VCaP (cell line): ENCODE data around the gene ANTXR1.

Source experiments
- H3K27ac ChIP-seq: fragments of 450-650 bp; 2 replicates; pipeline ENCODE4 v1.5.1; 2017
- CTCF ChIP-seq: fragments of 450-650 bp; conservative IDR thresholded peaks from 2 replicates; pipeline ENCODE4 v1.5.1; 2017; ENCODE audit warnings: mild to moderate bottlenecking, moderate library complexity

ANTXR1 gene

DNA sequence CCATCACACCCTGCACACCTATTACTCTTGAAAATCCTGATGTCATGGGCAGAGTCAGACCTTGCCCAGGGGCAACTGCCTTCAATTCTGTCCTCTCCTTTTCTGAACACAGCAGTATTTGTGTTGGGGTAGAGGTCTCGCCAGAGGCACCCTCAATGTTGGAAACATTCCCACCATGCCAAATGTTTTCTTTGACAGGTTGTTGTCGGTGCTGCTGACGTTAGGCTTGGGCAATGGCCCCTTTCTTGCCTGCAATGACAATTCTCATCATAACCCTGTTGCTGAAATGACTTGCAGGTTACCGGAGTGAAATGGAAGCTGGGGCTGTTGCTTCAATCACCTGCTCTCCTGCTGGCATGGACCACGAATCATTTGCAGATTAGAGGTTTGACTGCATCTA, 20.6 kb upstream of the ANTXR1 start:
- no peak for TF ChIP-seq CTCF
- H3K27ac ChIP-seq: no peak overlapping the region

DNA sequence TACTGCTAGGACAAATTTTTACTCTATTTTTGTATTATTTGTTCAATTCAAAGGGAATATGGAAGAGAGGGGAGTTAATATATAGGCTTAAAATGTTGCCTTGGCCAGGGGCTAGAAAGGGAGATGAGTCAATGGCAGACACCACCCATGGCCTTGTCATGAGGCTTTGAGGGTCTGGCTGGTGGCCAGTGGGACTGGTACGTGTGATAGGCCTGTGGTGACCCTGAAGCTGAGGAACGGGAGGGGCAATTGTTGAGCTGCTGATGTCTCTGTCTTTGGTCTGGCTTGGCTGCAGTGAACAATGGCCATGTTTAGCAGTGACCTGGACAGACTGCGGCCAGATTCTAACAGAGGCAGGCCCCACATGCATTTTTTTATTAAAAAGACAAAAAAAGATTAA, 20.0 kb upstream of the ANTXR1 start:
- H3K27ac ChIP-seq: no peak overlapping the region
- no peak for TF ChIP-seq CTCF

GRCh38 chr2:68993660-68994059, 19.3 kb upstream of the ANTXR1 start:
- H3K27ac ChIP-seq: no peak overlapping the region
- TF ChIP-seq CTCF: no peak

DNA sequence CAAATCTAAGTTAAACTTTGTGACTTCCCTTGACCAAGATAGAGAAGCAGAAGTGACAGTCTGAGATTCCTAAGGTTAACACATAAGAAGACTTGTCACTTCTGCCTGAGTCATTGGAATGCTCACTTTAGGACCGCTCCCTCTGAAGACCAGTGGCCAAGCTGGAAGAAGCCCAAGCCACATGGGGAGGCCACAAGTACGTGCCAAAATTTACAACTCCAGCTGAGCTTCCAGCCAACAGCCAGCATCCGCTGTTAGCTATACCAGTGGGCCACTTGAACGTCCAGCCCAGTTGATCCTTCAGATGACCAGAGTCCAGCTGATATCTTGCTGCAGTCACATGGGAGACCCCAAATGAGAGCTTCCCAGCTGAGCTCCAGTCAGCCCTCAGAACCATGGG, 18.1 kb upstream of the ANTXR1 start:
- TF ChIP-seq CTCF: no peak

DNA sequence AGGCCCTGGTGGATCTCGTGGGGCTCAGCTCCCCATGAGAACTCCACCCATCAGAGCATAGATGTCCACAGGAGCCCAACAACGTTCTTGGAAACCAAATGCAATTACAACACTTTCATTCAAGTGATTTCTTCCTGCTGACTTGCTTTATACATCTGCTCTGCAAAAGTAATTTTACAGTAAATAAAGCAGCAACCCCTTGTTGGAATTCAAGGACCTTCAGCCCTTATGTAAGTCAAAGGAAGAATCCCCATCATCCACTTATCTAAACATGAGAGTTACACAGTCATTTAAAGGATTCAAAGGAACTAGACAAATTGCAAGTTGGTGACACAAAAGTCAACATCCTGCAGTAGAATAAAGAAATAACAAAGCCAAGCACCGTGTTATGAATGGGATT, 17.1 kb upstream of the ANTXR1 start:
- H3K27ac ChIP-seq: no peak overlapping the region
- no peak for TF ChIP-seq CTCF

More for the DNA sequence above, 18.1 kb upstream of the ANTXR1 start:
- H3K27ac ChIP-seq: no peak overlapping the region

- H3K27ac ChIP-seq: no peak overlapping the region
- TF ChIP-seq CTCF: no peak
These were observed 15.6 kb upstream of the ANTXR1 start for GRCh38 chr2:68997401-68997800.

GRCh38 chr2:69001879-69002278, 11.1 kb upstream of the ANTXR1 start:
- no peak for TF ChIP-seq CTCF
- H3K27ac ChIP-seq: no peak overlapping the region

GRCh38 chr2:69003731-69004130, 9.2 kb upstream of the ANTXR1 start:
- H3K27ac ChIP-seq: no peak overlapping the region
- TF ChIP-seq CTCF: no peak
